B cell (primary cell): ENCODE data around the gene L3MBTL4.

Experiments
- CTCF ChIP-seq: fragments of 200-600 bp; IDR thresholded peaks from one replicate; pipeline ENCODE4 v1.8.0; 2022; ENCODE audit warnings: antibody characterized with exemption, mild to moderate bottlenecking
- EZH2 ChIP-seq: IDR thresholded peaks from 2 replicates; pipeline ENCODE4 v1.6.1; 2012; ENCODE audit warnings: borderline replicate concordance, low read depth, mild to moderate bottlenecking, moderate library complexity, low read length; ENCODE audit not compliant: insufficient read depth, poor library complexity, severe bottlenecking

GRCh38 chr18:6405237-6406074 lies 9.3 kb downstream of the L3MBTL4 start:
- no peak for TF ChIP-seq CTCF
- TF ChIP-seq EZH2, result no peak
